HG02610 (cell line): ENCODE data around the gene NUDT14.

ENCODE experiments used
- ATAC-seq: cut with Tn5 transposase; IDR thresholded peaks from one replicate; pipeline ENCODE4 v1.9.1; 2021; ENCODE audit warnings: mild to moderate bottlenecking, moderate library complexity; ENCODE audit not compliant: unreplicated experiment

Gene NUDT14

GRCh38 chr14:105180592-105181548 lies at the start of gene NUDT14:
Gene NUDT14, minus strand, starts transcription at chr14:105181312. Its CDS starts 103 bp downstream, at chr14:105181209.
- peak; percentile 51 for ATAC-seq

DNA sequence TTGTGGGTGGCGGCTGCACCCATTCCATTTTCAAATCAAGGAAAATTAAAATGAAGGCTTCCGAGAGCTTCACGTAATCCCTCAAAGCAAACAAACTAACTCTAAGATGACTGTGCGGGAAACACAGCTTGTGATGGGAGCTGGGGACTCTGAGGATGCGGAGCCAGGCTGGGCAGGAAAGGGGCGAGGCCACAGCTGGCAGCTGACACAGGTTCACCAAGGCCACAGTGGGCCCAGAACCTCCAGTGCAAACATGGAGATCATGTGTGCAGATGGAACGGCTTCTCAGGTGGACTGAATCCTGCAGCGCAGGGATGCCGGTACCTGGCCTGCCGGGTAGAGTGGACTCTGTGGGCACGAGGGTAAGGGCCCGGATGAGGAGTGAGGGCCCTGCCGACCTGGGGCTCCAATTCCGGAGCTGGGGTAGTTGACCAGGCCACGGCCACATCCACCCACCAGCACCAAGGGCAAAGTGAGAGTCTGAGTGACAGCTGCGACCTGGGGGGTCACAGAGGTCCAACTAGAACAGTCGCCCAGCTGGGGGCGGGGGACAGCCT lies 48.1 kb upstream of the NUDT14 start:
- ATAC-seq, result no peak

DNA sequence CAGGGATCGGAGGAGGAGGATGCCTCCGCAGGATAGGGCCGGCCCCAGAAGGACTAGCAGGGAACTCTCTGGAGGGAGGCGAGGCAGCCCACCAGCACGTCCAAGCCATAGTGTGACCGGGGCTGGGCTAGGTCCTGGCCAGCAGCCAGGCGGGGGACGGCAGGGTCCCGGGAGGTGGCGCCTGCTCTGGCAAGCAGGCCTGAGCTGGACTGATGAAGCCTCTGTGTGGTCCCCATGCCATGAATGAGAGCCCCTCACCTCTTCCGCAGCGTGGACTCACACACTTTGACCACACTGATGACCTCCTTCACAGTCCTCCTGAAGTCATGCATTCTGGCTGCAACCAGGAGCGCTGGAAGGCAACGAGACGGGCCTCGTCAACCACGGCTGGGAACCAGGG lies 47.5 kb upstream of the NUDT14 start:
- ATAC-seq, result no peak

GRCh38 chr14:105227346-105227745 lies 46.2 kb upstream of the NUDT14 start:
- ATAC-seq, result no peak

GRCh38 chr14:105226198-105226597 lies 45.1 kb upstream of the NUDT14 start:
- ATAC-seq, result no peak

- ATAC-seq, result no peak
Measured at GRCh38 chr14:105224845-105225570, 43.9 kb upstream of the NUDT14 start.

GRCh38 chr14:105223770-105224544 lies 42.8 kb upstream of the NUDT14 start:
- ATAC-seq, result no peak

GRCh38 chr14:105223260-105223659 lies 42.1 kb upstream of the NUDT14 start:
- no peak for ATAC-seq

GRCh38 chr14:105221598-105222178 lies 40.6 kb upstream of the NUDT14 start:
- ATAC-seq, result no peak

DNA sequence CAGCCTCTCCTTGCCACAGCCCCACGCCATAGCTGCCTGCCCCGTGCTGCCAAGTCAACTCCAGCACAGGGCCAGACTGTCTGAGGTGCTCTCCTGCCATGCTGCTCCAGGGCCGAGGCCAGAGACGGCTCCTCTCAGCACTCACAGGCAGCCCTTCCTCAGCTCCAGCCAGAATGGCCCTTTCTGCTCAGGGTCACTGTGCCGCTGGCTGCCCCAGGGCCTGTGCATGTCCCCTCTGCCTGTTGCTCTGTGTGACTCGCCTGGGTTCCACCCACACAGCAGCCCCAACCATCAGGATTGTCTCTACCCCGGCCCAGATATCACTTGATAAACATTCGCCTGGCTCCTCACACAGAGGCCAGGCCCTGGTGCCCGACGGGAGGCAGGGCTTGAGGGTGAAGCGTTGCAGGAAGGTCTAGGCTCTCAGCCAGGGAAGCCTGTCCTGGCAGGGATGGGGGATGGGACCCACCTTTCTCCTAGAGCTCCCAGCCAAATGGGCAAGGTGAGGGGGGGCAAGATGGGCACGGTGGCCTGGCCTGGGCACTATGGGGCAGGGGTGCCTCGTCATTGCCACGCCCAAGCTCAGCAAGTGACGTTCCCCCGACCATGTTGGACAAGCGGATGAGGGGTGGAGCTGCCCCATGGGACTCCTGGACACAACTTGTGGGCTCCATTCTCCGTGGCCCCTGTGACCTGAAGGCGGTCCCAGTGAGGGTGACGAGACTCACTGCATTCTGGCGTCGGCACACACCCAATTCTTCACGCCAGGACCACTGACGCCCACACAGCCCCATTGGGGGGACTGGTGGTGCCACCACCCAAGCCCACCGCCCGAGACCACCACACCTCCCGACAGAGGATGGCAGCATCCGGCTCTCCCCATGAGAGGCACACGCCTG lies 39.8 kb upstream of the NUDT14 start:
- no peak for ATAC-seq

GRCh38 chr14:105219753-105220152 lies 38.6 kb upstream of the NUDT14 start:
- no peak for ATAC-seq

GRCh38 chr14:105219043-105219612 lies 38.0 kb upstream of the NUDT14 start:
- ATAC-seq, result no peak

GRCh38 chr14:105218611-105219010 lies 37.5 kb upstream of the NUDT14 start:
- no peak for ATAC-seq

DNA sequence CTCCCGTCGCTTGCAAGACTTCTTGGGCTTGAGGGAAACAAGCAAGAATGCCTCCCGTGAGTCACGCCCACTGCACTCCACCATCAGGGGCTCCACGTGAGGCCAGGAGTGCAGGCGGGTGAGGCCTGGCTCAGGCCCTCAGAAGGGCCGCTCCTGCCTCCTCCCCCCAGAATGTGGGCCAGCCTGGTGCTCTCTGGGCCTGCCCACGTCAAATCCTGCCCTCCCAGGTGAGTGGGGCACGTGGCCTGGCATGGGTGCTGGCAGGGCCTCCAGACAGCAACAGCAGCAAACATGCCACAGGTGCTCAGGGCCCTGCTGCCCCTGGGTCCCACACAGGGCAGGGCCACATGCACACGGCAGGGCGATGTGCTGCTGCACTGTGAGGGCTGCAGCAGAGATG lies 36.7 kb upstream of the NUDT14 start:
- no peak for ATAC-seq

DNA sequence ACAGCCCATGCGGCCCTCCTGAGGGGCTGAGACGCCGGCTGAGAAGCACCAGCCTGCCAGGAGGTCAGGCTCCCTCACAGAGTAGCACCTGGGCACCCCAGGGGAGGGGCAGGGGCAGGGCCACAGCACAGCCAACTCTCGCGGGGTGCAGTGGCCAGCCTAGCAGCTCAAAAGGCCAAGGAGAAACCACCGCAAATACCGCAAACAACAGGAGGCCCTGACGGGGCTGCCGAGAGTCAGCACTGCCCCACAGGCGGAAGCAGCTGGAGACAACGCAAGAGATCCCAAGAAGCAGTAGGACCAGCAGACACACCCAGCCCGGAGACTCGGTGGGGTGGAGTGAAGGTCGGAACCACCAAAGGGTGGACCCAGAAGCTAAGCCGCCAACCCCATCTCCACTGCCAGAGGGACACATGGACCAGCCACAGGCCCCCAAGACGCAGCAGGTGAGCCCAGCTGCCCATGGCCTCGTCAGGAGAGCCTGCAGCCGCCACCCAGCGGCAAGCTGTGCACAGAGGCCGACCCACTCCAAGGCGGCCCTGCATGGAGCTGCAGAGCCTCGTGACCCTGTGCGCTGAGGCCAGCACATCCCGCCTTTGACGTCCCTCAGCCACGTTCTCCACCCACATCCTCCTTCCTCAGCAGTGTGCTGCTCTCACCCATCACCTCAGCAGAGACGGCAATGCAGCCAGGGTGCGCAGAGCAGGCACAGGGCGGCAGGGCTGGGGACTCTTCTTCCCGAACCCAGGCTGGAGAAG lies 35.6 kb upstream of the NUDT14 start:
- ATAC-seq, result no peak

GRCh38 chr14:105215602-105216001 lies 34.5 kb upstream of the NUDT14 start:
- ATAC-seq, result no peak

DNA sequence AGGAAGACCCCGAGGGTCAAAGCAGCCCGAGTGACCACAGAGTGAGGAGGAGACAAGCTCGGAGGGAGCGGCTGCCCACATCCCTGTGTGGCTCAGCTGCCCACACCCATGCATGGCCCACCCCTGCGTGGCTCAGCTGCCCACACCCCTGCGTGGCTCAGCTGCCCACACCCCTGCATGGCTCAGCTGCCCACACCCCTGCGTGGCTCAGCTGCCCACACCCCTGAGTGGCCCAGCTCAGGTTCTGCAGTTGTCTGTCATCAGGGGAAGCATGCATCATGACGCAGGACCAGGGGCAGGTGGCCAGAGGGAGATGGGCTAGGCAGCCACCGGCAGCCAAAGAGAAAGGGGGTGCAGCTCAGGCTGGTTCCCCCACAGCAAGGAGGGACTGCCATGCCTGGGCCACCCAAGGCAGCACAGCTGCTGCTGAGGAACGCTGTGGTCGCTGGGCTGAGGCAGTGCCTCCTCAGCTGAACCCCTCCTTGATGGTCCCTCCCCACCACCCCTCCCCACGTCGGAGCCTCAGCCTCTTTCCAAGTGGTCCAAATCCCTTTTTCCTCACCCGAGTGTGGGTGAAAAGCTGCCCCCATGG lies 33.3 kb upstream of the NUDT14 start:
- no peak for ATAC-seq

DNA sequence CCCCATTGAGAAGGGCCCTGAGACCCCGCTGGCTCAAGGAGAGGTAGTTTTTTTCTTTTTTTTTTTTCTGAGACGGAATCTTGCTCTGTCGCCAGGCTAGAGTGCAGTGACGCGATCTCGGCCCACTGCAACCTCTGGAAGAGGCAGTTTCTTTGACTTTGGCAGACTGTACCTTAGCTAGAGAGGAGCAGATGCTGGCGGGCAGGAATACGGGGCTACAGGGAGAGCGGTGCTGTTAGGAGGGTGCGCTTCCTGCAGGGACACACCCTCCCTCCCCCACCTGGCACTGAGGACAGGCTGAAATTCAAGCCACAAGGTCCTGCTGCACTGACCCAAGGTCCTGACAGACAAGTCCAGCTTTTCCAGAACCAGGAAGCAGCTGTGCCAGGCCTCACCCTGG lies 32.2 kb upstream of the NUDT14 start:
- no peak for ATAC-seq
